HCT116 (cell line): ENCODE measurements around the gene FARP1. TPM values are rescaled to one million over a fixed set of nuclear protein-coding genes. Genes with fewer than 3 reads are reported as not detected.

ENCODE experiments used
- ATAC-seq: fragments of 200-7000 bp; cut with Tn5 transposase; 2 replicates; pipeline ENCODE4 v1.9.1; 2020; ENCODE audit warnings: mild to moderate bottlenecking, moderate library complexity
- BruUV-seq: library from RNA; stranded (reverse); fragments of 400-500 nt; replicated peaks from 2 replicates; lab custom pipeline; 2021; lab: Mats Ljungman, UMichigan
- CTCF ChIA-PET: fragments of 300-600 bp; sonication (Branson Sonifier 250); formaldehyde crosslinking; loops from one replicate; lab custom pipeline; 2021; ENCODE audit warnings: antibody characterized with exemption; lab: Charles Lee
- POLR2A ChIA-PET: fragments of 300-600, 350-600 bp; sonication (Branson Sonifier 250); formaldehyde crosslinking; loops from one replicate; lab custom pipeline; 2021; ENCODE audit warnings: antibody characterized with exemption; lab: Charles Lee
- RAD21 ChIA-PET, 2 experiments: fragments of 300-600 bp; sonication (Branson Sonifier 250); formaldehyde crosslinking; loops; one replicate each; lab custom pipeline; 2023; ENCODE audit warnings: low total read pairs in 2 of 2; ENCODE audit not compliant: uncharacterized antibody in 2 of 2, unreplicated experiment in 2 of 2, low non-redundant PET in 1 of 2; lab: Charles Lee
- DNase-seq: peaks from one replicate; pipeline ENCODE4 v3.0.0-alpha.2; 2010; ENCODE audit warnings: low read depth, low spot score
- H2AFZ ChIP-seq: fragments of 200-600 bp; shearing (Covaris generic), sonication (generic); 2 replicates; pipeline ENCODE4 v1.6.1; 2017; ENCODE audit warnings: low read depth, mixed run types, mixed read lengths, antibody characterized with exemption, low read length; ENCODE audit not compliant: poor library complexity, severe bottlenecking
- H3K27ac ChIP-seq: 2 replicates; pipeline ENCODE4 v1.5.1; 2012; ENCODE audit warnings: low read depth, low read length
- H3K27me3 ChIP-seq: fragments of 200-600 bp; sonication (generic); 2 replicates; pipeline ENCODE4 v1.6.1; 2016; ENCODE audit warnings: mixed run types, low read length, mixed read lengths; ENCODE audit not compliant: insufficient read depth
- H3K36me3 ChIP-seq, 2 experiments: fragments of 200-500 bp in 1 of 2; fragments of 200-600 bp in 1 of 2; sonication (Bioruptor generic) in 1 of 2; sonication (generic) in 1 of 2; 2 replicates each; pipeline versions ENCODE4 v1.5.1 to v1.6.1; 2014 to 2016; ENCODE audit warnings: low read length in 2 of 2, inconsistent platforms in 1 of 2, mixed read lengths in 1 of 2, mixed run types in 1 of 2; ENCODE audit not compliant: insufficient read depth in 2 of 2, control insufficient read depth in 1 of 2
- H3K4me1 ChIP-seq, 2 experiments: fragments of 200-600 bp in 1 of 2; sonication (generic) in 1 of 2; 2 replicates each; pipeline versions ENCODE4 v1.5.1 to v1.6.1; 2012 to 2017; ENCODE audit warnings: low read length in 2 of 2, inconsistent platforms in 1 of 2, mild to moderate bottlenecking in 1 of 2, mixed read lengths in 1 of 2, mixed run types in 1 of 2, moderate library complexity in 1 of 2; ENCODE audit not compliant: insufficient read depth in 2 of 2, control insufficient read depth in 1 of 2
- H3K4me2 ChIP-seq: fragments of 200-600 bp; sonication (generic); 2 replicates; pipeline ENCODE4 v1.6.1; 2017; ENCODE audit warnings: mixed run types, low read length, mixed read lengths
- H3K4me3 ChIP-seq, 2 experiments: fragments of 200-600 bp in 1 of 2; sonication (generic) in 1 of 2; replicated peaks in 1 of 2; 2 replicates each; pipeline ENCODE4 v1.5.1; 2011 to 2016; ENCODE audit warnings: low read length in 2 of 2, control low read depth in 1 of 2, low read depth in 1 of 2, mild to moderate bottlenecking in 1 of 2, mixed read lengths in 1 of 2, mixed run types in 1 of 2
- H3K79me2 ChIP-seq: fragments of 200-600 bp; sonication (generic); 2 replicates; pipeline ENCODE4 v1.6.1; 2017; ENCODE audit warnings: mild to moderate bottlenecking, mixed run types, low read length, moderate library complexity, mixed read lengths; ENCODE audit not compliant: insufficient read depth
- H3K9ac ChIP-seq: fragments of 200-600 bp; sonication (generic); 2 replicates; pipeline ENCODE4 v1.6.1; 2016; ENCODE audit warnings: low read length, mixed read lengths
- H3K9me2 ChIP-seq: fragments of 200-600 bp; sonication (generic), shearing (Covaris generic); 2 replicates; pipeline ENCODE4 v1.6.1; 2017; ENCODE audit warnings: mixed run types, mild to moderate bottlenecking, moderate library complexity; ENCODE audit not compliant: insufficient read depth
- H3K9me3 ChIP-seq, 2 experiments: fragments of 200-500 bp in 1 of 2; fragments of 200-600 bp in 1 of 2; sonication (Bioruptor generic) in 1 of 2; sonication (generic) in 1 of 2; 2 replicates each; pipeline ENCODE4 v1.6.1; 2014 to 2017; ENCODE audit warnings: low read length in 2 of 2, mixed read lengths in 2 of 2, inconsistent platforms in 1 of 2, low read depth in 1 of 2, mild to moderate bottlenecking in 1 of 2, mixed run types in 1 of 2, moderate library complexity in 1 of 2; ENCODE audit not compliant: control insufficient read depth in 1 of 2, insufficient read depth in 1 of 2
- H4K20me1 ChIP-seq: fragments of 200-600 bp; sonication (generic), shearing (Covaris generic); 2 replicates; pipeline ENCODE4 v1.6.1; 2017; ENCODE audit warnings: mixed run types, mild to moderate bottlenecking, moderate library complexity; ENCODE audit not compliant: insufficient read depth
- ATF3 ChIP-seq: IDR thresholded peaks from 2 replicates; pipeline ENCODE4 v1.6.1; 2012
- CBX3 ChIP-seq: IDR thresholded peaks from 2 replicates; pipeline ENCODE4 v1.6.1; 2012; ENCODE audit warnings: low read depth
- CEBPB ChIP-seq: IDR thresholded peaks from 2 replicates; pipeline ENCODE4 v1.6.1; 2012; ENCODE audit warnings: low read depth
- CTCF ChIP-seq, 3 experiments: fragments of 200-600 bp in 1 of 3; sonication (generic) in 1 of 3; IDR thresholded peaks in 2 of 3; conservative IDR thresholded peaks in 1 of 3; 2 replicates each; pipeline ENCODE4 v1.5.1; 2012 to 2017; ENCODE audit warnings: low read depth in 2 of 3, low read length in 2 of 3, antibody characterized with exemption in 1 of 3, borderline replicate concordance in 1 of 3, control low read depth in 1 of 3, mild to moderate bottlenecking in 1 of 3, mixed read lengths in 1 of 3, mixed run types in 1 of 3, moderate library complexity in 1 of 3; ENCODE audit not compliant: insufficient read depth in 1 of 3
- ELF1 ChIP-seq: IDR thresholded peaks from 2 replicates; pipeline ENCODE4 v1.6.1; 2012; ENCODE audit warnings: low read depth, borderline replicate concordance
- EZH2 ChIP-seq: fragments of 200-600 bp; sonication (generic); IDR thresholded peaks from 2 replicates; pipeline ENCODE4 v1.6.1; 2017; ENCODE audit warnings: antibody characterized with exemption, mixed run types
- FOSL1 ChIP-seq: IDR thresholded peaks from 2 replicates; pipeline ENCODE4 v1.6.1; 2012; ENCODE audit warnings: low read depth
- MAX ChIP-seq: IDR thresholded peaks from 2 replicates; pipeline ENCODE4 v1.6.1; 2012
- POLR2A ChIP-seq: IDR thresholded peaks from 2 replicates; pipeline ENCODE4 v1.7.0; 2011; ENCODE audit warnings: borderline replicate concordance; ENCODE audit not compliant: insufficient read depth, insufficient read length; ENCODE audit errors: extremely low read depth
- REST ChIP-seq: IDR thresholded peaks from 2 replicates; pipeline ENCODE4 v1.6.1; 2012; ENCODE audit warnings: low read depth
- SIN3A ChIP-seq: IDR thresholded peaks from 2 replicates; pipeline ENCODE4 v1.6.1; 2012; ENCODE audit warnings: low read depth
- SP1 ChIP-seq: IDR thresholded peaks from 2 replicates; pipeline ENCODE4 v1.6.1; 2012; ENCODE audit warnings: low read depth
- TCF7L2 ChIP-seq: IDR thresholded peaks from 2 replicates; pipeline ENCODE4 v1.7.0; 2011; ENCODE audit warnings: borderline replicate concordance, inconsistent platforms; ENCODE audit not compliant: insufficient read depth, insufficient read length; ENCODE audit errors: extremely low read depth
- ZBTB33 ChIP-seq: IDR thresholded peaks from 2 replicates; pipeline ENCODE4 v1.6.1; 2011; ENCODE audit warnings: mild to moderate bottlenecking, low read length, moderate library complexity; ENCODE audit not compliant: insufficient replicate concordance; ENCODE audit errors: extremely low read depth
- ZFX ChIP-seq: fragments of 450-650 bp; IDR thresholded peaks from 2 replicates; pipeline ENCODE4 v1.6.1; 2017
- intact Hi-C: fragments of 100-400 bp; cut with micrococcal nuclease; formaldehyde crosslinking; loops from 2 replicates; pipeline ENCODE4 v1.10.0; 2022
- total RNA-seq: library from RNA; stranded (reverse); gene quantifications from one replicate; pipeline ENCODE4 v1.2.1, GENCODE V29; 2021; ENCODE audit not compliant: unreplicated experiment

FARP1 gene
- total RNA-seq, 1 experiment from 2014 or later: 30.5 TPM

- peaks cover 95% of the 10 kb centered on the region for H3K79me2 ChIP-seq
Observed at GRCh38 chr13:98488736-98489135, 345.8 kb downstream of the FARP1 start.

More at GRCh38 chr13:98488736-98489135, 345.8 kb downstream of the FARP1 start:
- CTCF ChIA-PET: no interaction called here
- TF ChIP-seq TCF7L2 (no peak), FOSL1 (no peak), EZH2 (no peak), ZBTB33 (no peak), REST (no peak), ATF3 (no peak), CBX3 (no peak), SP1 (no peak), SIN3A (no peak), ZFX (no peak), ELF1 (no peak), POLR2A (no peak), CTCF (IDR thresholded peaks at IDR 0.05 in 2 of 3, conservative IDR thresholded peaks at IDR 0.05 in 1 of 3; ENCODE audit: borderline replicate concordance in 1 of 3, insufficient read depth in 1 of 3, low read depth in 2 of 3, low read length in 2 of 3) (no peak), CEBPB (no peak), MAX (no peak)
- TF ChIP-seq, all 23 proteins: peak for 0
- Histone ChIP-seq H3K36me3 (no peaks in the 10 kb centered on the region), H4K20me1 (peaks cover 10% of the 10 kb centered on the region; the same call in 1 of the 2 replicates), H3K27ac (no peak overlapping the region), H3K4me3 (no peak overlapping the region), H3K9me3 (no peaks in the 10 kb centered on the region), H3K9ac (no peak overlapping the region), H3K4me2 (no peak overlapping the region), H2AFZ (no peak overlapping the region), H3K27me3 (no peaks in the 10 kb centered on the region), H3K4me1 (peaks cover 24 to 59% of the 10 kb centered on the region in 2 experiments), H3K9me2 (no peaks in the 10 kb centered on the region)
- no peak for ATAC-seq
- ChIA-PET RAD21 (interaction anchor here in 1 of 2 experiments (1.4 kb wide), 1 partner anchor 109 kb away, joined by 3 read pairs; no protein-coding TSS in a partner anchor), POLR2A (no interaction called here)
- DNase-seq: no peak
- no TSS peak for BruUV-seq
- intact Hi-C loops: no loop called here
